ENCODE measurements around the gene OPHN1. TPM values are rescaled to one million over a fixed set of nuclear protein-coding genes. Genes with fewer than 3 reads are reported as not detected.

Gene OPHN1
- polyA plus RNA-seq, 1 donor from 2014 or later = 7.6 TPM

GRCh38 chrX:68175562-68175961 lies 257.7 kb downstream of the OPHN1 start:
- TF ChIP-seq RAD21 (conservative IDR thresholded peaks at IDR 0.05) (no peak), SMC3 (conservative IDR thresholded peaks at IDR 0.05; ENCODE audit: poor library complexity) (no peak), EZH2 (IDR thresholded peaks at IDR 0.05; ENCODE audit: borderline replicate concordance, insufficient read depth, low read length, poor library complexity, severe bottlenecking) (no peak), REST (IDR thresholded peaks at IDR 0.05; ENCODE audit: borderline replicate concordance) (no peak), EP300 (conservative IDR thresholded peaks at IDR 0.05; ENCODE audit: poor library complexity, severe bottlenecking) (no peak), TAF1 (IDR thresholded peaks at IDR 0.05; ENCODE audit: low read depth) (no peak), MXI1 (conservative IDR thresholded peaks at IDR 0.05; ENCODE audit: poor library complexity, severe bottlenecking) (no peak), CTCF (IDR thresholded peaks at IDR 0.05; ENCODE audit: poor library complexity, severe bottlenecking) (no peak), POLR2AphosphoS5 (IDR thresholded peaks at IDR 0.05) (no peak)
- H3K9me2 ChIP-seq (ENCODE audit: insufficient read depth, low read length) = no peaks in the 10 kb centered on the region
- no peaks in the 10 kb centered on the region for H3K9me3 ChIP-seq (ENCODE audit: low read length)

GRCh38 chrX:68163441-68163840 lies 269.9 kb downstream of the OPHN1 start:
- Histone ChIP-seq H3K9me3 (ENCODE audit: low read length) (no peaks in the 10 kb centered on the region), H3K9me2 (ENCODE audit: insufficient read depth, low read length) (no peaks in the 10 kb centered on the region), H3K4me3 (ENCODE audit: low read length) (no peak overlapping the region), H3F3A (ENCODE audit: insufficient read depth, low read length, poor library complexity, severe bottlenecking) (no peaks in the 10 kb centered on the region), H3K27ac (ENCODE audit: low read length) (no peak overlapping the region), H4K20me1 (ENCODE audit: insufficient read depth) (no peaks in the 10 kb centered on the region), H3K27me3 (ENCODE audit: insufficient read depth, low read depth, low read length) (no peaks in the 10 kb centered on the region), H3K4me2 (ENCODE audit: low read length) (no peak overlapping the region), H3K9ac (ENCODE audit: low read length) (no peak overlapping the region), H2AFZ (ENCODE audit: low read depth, low read length) (no peak overlapping the region), H3K79me2 (replicated peaks; ENCODE audit: insufficient read depth, low read length) (no peaks in the 10 kb centered on the region), H3K36me3 (ENCODE audit: insufficient read depth, low read length) (no peaks in the 10 kb centered on the region)
- TF ChIP-seq POLR2AphosphoS5 (IDR thresholded peaks at IDR 0.05) = no peak
- no peak for TF ChIP-seq EZH2 (IDR thresholded peaks at IDR 0.05; ENCODE audit: borderline replicate concordance, insufficient read depth, low read length, poor library complexity, severe bottlenecking)
- TF ChIP-seq REST (IDR thresholded peaks at IDR 0.05; ENCODE audit: borderline replicate concordance) = no peak
- no peak for TF ChIP-seq RAD21 (conservative IDR thresholded peaks at IDR 0.05)
- no peak for TF ChIP-seq MXI1 (conservative IDR thresholded peaks at IDR 0.05; ENCODE audit: poor library complexity, severe bottlenecking)
- TF ChIP-seq CTCF (IDR thresholded peaks at IDR 0.05; ENCODE audit: poor library complexity, severe bottlenecking) = no peak
- no peak for TF ChIP-seq SMC3 (conservative IDR thresholded peaks at IDR 0.05; ENCODE audit: poor library complexity)
- no peak for TF ChIP-seq TAF1 (IDR thresholded peaks at IDR 0.05; ENCODE audit: low read depth)
- TF ChIP-seq EP300 (conservative IDR thresholded peaks at IDR 0.05; ENCODE audit: poor library complexity, severe bottlenecking) = no peak

More at GRCh38 chrX:68175562-68175961, 257.7 kb downstream of the OPHN1 start:
- Histone ChIP-seq H3K27me3 (ENCODE audit: insufficient read depth, low read depth, low read length) (no peaks in the 10 kb centered on the region), H2AFZ (ENCODE audit: low read depth, low read length) (no peak overlapping the region), H3K36me3 (ENCODE audit: insufficient read depth, low read length) (no peaks in the 10 kb centered on the region), H3K4me2 (ENCODE audit: low read length) (no peak overlapping the region), H3F3A (ENCODE audit: insufficient read depth, low read length, poor library complexity, severe bottlenecking) (no peaks in the 10 kb centered on the region), H3K4me3 (ENCODE audit: low read length) (no peak overlapping the region), H3K9ac (ENCODE audit: low read length) (no peak overlapping the region), H3K27ac (ENCODE audit: low read length) (no peak overlapping the region), H3K79me2 (replicated peaks; ENCODE audit: insufficient read depth, low read length) (no peaks in the 10 kb centered on the region), H4K20me1 (ENCODE audit: insufficient read depth) (no peaks in the 10 kb centered on the region)
